OCI-LY3 (cell line): ENCODE results near the gene HOTAIR.

Source experiments
- EZH2phosphoT487 ChIP-seq: fragments of 200-600 bp; shearing (Covaris generic); IDR thresholded peaks from 2 replicates; pipeline ENCODE4 v1.6.1; 2018; ENCODE audit warnings: antibody characterized with exemption, mixed run types, low read depth
- TF ChIP-seq, protein P1 (sequence below): fragments of 200-600, 300-600 bp; sonication (generic); IDR thresholded peaks from 2 replicates; pipeline ENCODE4 v1.5.1; 2014; ENCODE audit warnings: antibody characterized with exemption, low read length, low read depth

DNA sequence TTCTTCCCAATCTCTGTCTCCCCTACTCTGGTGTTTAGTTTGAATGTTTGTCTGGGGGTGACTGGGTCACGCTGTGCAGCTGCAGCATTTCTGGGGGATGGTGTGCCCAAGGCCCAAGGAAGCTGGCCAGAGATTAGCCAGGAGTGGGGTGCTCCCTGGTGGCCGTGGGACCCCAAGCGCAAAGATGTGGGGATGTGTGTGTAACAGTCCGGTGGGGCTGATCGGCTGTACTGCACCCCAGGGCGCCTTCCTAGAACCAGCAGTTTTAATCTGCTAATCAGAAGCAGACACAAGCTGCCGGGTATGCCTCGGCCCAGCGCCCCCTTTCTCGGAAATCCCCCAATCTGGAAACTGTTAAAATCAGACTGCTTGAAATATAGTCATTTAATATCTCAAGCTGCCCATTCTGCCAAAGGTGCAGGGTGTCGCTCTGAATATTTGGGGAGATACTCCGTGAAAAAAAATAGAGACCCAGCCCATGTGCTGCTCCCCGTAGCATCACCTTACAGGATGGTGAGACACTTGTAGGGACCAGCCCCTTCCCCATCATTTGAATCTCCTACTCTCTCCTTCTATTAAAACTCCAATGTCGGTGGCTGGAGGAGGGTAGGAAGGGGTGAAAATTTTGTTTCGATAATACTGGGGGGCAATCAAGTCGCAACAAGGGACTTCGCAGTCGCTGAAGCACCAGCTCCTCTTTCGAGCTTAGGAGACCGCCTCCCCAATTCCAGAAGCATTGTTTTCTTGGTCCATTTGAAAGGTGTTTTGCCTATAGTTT, 29.5 kb upstream of the HOTAIR start:
- TF ChIP-seq, protein P1, sequence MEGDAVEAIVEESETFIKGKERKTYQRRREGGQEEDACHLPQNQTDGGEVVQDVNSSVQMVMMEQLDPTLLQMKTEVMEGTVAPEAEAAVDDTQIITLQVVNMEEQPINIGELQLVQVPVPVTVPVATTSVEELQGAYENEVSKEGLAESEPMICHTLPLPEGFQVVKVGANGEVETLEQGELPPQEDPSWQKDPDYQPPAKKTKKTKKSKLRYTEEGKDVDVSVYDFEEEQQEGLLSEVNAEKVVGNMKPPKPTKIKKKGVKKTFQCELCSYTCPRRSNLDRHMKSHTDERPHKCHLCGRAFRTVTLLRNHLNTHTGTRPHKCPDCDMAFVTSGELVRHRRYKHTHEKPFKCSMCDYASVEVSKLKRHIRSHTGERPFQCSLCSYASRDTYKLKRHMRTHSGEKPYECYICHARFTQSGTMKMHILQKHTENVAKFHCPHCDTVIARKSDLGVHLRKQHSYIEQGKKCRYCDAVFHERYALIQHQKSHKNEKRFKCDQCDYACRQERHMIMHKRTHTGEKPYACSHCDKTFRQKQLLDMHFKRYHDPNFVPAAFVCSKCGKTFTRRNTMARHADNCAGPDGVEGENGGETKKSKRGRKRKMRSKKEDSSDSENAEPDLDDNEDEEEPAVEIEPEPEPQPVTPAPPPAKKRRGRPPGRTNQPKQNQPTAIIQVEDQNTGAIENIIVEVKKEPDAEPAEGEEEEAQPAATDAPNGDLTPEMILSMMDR: peak; percentile 54
- TF ChIP-seq EZH2phosphoT487: no peak
